Erythroblast (primary cell): ENCODE data around the gene NPTN.

Experiments
- GATA1 ChIP-seq: IDR thresholded peaks from 2 replicates; pipeline ENCODE4 v1.6.1; 2011; ENCODE audit warnings: low read depth, mild to moderate bottlenecking, control low read depth, low read length, moderate library complexity
- POLR2A ChIP-seq: IDR thresholded peaks from 2 replicates; pipeline ENCODE4 v1.6.1; 2011; ENCODE audit warnings: mild to moderate bottlenecking, low read length

GRCh38 chr15:73517566-73517965, 115.6 kb downstream of the NPTN start:
- TF ChIP-seq POLR2A (no peak), GATA1 (no peak)
